HFFc6 (cell line): ENCODE data around the gene GPR180. TPM values are rescaled to one million over a fixed set of nuclear protein-coding genes. Genes with fewer than 3 reads are reported as not detected.

Source experiments
- DNase-seq: peaks from one replicate; pipeline ENCODE4 v3.0.0-alpha.2; 2018
- H3K27ac Mint-ChIP-seq: 2 replicates; pipeline ENCODE4 v1.8.0; 2020; ENCODE audit warnings: mild to moderate bottlenecking, mixed read lengths
- H3K27me3 Mint-ChIP-seq: 2 replicates; pipeline ENCODE4 v1.8.0; 2021; ENCODE audit warnings: mild to moderate bottlenecking, moderate library complexity, mixed read lengths; ENCODE audit not compliant: insufficient read depth
- H3K36me3 Mint-ChIP-seq: 2 replicates; pipeline ENCODE4 v1.8.0; 2021; ENCODE audit warnings: low read depth, mixed read lengths
- H3K4me1 Mint-ChIP-seq: 2 replicates; pipeline ENCODE4 v1.8.0; 2020; ENCODE audit warnings: low read depth, mixed read lengths
- H3K4me3 Mint-ChIP-seq: 2 replicates; pipeline ENCODE4 v1.8.0; 2020; ENCODE audit warnings: mild to moderate bottlenecking, moderate library complexity, mixed read lengths
- H3K9me3 Mint-ChIP-seq: 2 replicates; pipeline ENCODE4 v1.8.0; 2020; ENCODE audit warnings: mild to moderate bottlenecking, mixed read lengths
- total RNA-seq, 6 experiments: library from RNA; stranded (reverse); fragmentation: NEBNext Ultra II Directional; extraction: Animal tissue kit (Norgen Biotek cat#: 25700); gene quantifications; 2 replicates in 1 of 6; 3 replicates in 5 of 6; pipeline ENCODE4 v1.2.3, GENCODE V29; 2021
- TF ChIP-seq, protein P1 (sequence below): fragments of 200-600 bp; sonication (generic); IDR thresholded peaks from 2 replicates; pipeline ENCODE4 v1.5.0; 2021; ENCODE audit warnings: antibody characterized with exemption, mild to moderate bottlenecking

Gene GPR180
- total RNA-seq, 6 experiments from 2014 or later = 8.2 to 10.6 (median 9.1) TPM

DNA sequence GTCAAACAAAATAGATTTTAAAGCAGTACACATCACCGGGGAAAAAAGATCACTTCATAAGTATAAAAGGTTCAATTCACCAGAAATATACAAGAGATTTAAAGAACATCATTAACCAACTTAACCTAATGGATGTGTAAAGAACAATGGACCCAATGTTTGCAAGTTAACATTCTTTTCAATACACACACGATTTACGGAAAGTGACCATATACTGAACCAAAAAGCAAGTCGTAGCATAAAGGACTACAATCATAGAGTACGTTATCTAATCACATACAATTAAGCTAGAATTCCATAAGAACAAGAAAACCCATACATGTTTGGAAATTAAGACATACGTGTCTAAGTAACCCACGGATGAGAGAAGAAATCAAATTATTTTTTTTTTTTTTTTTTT, 15.3 kb upstream of the GPR180 start:
- Mint-ChIP-seq H3K9me3 (no peaks in the 10 kb centered on the region), H3K36me3 (peaks cover 28% of the 10 kb centered on the region), H3K27ac (no peak overlapping the region), H3K4me3 (no peak overlapping the region), H3K4me1 (peaks cover 15% of the 10 kb centered on the region), H3K27me3 (no peaks in the 10 kb centered on the region; the same call in 1 of the 2 replicates)
- TF ChIP-seq, protein P1, sequence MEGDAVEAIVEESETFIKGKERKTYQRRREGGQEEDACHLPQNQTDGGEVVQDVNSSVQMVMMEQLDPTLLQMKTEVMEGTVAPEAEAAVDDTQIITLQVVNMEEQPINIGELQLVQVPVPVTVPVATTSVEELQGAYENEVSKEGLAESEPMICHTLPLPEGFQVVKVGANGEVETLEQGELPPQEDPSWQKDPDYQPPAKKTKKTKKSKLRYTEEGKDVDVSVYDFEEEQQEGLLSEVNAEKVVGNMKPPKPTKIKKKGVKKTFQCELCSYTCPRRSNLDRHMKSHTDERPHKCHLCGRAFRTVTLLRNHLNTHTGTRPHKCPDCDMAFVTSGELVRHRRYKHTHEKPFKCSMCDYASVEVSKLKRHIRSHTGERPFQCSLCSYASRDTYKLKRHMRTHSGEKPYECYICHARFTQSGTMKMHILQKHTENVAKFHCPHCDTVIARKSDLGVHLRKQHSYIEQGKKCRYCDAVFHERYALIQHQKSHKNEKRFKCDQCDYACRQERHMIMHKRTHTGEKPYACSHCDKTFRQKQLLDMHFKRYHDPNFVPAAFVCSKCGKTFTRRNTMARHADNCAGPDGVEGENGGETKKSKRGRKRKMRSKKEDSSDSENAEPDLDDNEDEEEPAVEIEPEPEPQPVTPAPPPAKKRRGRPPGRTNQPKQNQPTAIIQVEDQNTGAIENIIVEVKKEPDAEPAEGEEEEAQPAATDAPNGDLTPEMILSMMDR = no peak
- no peak for DNase-seq

DNA sequence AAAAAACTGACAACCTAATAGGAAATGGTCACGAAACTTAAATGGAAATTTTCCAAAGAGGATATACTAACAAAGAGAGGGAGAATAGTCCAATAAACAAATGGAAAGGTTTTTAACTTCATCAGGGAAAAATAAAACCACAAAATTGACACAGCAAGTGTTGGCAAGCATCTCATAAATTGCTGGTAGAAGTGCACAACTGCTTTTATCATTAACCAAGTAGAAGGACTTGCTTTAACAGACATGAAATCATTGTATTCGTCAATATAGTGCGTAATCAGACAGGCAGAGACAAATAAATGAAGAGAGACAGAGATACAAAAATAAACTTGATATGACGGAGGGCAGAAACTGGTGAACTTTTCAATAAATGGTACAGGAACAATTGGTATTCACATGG, 13.1 kb upstream of the GPR180 start:
- Mint-ChIP-seq H3K27me3 (no peaks in the 10 kb centered on the region; the same call in 1 of the 2 replicates), H3K4me1 (peaks cover 12% of the 10 kb centered on the region), H3K27ac (no peak overlapping the region), H3K9me3 (no peaks in the 10 kb centered on the region), H3K4me3 (no peak overlapping the region), H3K36me3 (peaks cover 26% of the 10 kb centered on the region)
- no peak for DNase-seq
- TF ChIP-seq, protein P1 = no peak

DNA sequence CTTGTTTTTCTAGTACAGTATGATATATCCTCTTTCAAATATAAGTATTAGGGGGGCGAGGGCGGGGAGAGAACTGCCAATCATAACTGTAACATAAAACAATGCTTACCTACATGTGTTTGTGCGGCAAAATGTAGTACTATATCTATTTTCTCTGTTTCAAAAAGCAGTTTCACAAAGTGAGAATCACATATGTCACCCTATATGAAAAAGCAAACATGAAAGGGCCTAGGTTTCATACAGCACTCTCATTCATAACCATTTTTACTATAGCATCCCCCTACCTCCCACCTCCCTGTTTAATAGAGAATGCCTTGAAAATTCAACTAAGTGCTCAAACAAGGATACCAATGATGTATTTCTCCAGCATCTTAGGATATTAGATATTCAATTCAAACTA, 10.9 kb upstream of the GPR180 start:
- peaks cover 21% of the 10 kb centered on the region; the same call in 1 of the 2 replicates for H3K36me3 Mint-ChIP-seq
- TF ChIP-seq, protein P1 = no peak
- H3K27ac Mint-ChIP-seq = no peak overlapping the region
- no peak for DNase-seq
- H3K4me3 Mint-ChIP-seq = no peak overlapping the region
- H3K4me1 Mint-ChIP-seq = peaks cover 16% of the 10 kb centered on the region
- H3K27me3 Mint-ChIP-seq = no peaks in the 10 kb centered on the region; the same call in 1 of the 2 replicates
- no peaks in the 10 kb centered on the region for H3K9me3 Mint-ChIP-seq

DNA sequence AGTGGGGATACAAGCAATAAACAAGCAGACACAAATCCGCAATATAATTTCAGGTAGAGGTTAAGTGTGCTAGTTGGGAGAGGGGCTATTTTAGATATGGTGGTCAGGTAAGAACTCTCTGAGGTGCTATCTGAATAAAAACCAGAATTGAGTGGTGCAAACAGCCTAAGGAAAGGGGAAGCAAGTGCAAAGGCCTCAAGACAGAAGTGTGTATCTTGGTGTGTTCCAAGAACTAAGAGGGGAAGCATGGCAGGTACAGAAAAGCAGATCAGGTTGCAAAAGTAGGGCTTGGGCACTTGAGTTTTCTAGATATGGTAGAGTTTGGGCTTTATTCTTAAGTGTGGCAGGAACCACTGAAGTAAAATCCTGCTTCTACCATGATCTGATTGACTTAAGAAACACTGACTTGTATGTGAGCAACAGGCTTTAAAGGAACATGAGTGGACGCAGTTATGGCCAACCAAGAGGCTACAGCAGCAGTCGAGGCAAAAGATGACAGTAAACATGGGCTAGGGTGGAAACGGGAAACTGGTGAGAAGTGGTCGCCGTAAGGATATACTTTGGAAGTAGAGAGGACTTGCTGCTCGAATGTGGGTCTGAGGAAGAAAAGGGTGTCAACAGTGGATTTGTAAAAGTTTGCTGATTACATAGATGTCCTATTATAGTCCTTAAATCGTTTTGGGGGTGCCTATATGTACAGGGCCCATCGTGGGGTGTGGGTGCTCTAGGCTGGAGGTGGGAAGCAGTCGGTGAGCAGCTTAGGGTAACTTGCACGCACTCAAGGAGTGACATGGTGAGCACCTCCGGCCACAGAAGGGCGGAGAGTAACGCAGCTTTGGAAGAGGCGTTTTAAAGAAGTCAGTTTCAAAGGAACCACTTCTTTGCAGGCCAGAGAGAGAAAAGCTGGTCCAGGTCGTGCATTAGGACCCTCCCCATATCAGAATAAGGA, 6.4 kb upstream of the GPR180 start:
- H3K36me3 Mint-ChIP-seq = peaks cover 12% of the 10 kb centered on the region; the same call in 1 of the 2 replicates
- H3K9me3 Mint-ChIP-seq = no peaks in the 10 kb centered on the region
- H3K4me3 Mint-ChIP-seq = peak overlapping the region; percentile 93
- H3K4me1 Mint-ChIP-seq = peaks cover 34% of the 10 kb centered on the region
- TF ChIP-seq, protein P1 = no peak
- DNase-seq = no peak
- H3K27ac Mint-ChIP-seq = peak overlapping the region; percentile 78
- no peaks in the 10 kb centered on the region; the same call in 1 of the 2 replicates for H3K27me3 Mint-ChIP-seq

DNA sequence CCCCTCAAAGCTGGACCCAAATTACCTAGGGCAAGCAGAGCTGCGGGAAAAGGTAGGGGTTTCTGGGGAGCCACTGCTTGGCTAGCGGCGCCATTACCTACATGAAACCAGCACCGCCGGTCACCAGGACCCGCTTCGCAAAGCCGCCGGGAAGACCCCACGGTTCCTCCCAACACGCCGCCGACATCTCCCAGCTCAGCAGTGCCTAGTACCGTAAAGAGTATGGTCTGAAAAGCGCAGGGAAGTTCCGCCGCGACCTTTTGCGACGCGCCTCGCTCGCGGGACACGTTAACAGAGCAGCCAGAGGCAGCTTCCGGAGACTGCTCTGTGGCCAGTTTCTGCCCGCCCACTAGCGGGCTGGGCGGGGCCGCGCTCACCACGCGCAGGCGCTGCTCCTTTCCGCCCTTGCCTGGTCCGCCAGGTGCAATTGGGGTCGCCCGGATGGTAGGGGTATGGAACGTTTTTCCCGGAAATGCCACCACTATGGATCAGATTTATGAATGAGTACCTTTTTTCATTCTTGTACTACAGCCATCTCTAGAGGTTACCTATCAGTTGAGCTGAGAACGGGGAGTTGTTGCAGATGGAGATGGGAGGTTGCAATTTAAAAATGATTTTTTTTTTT, 5.6 kb upstream of the GPR180 start, which contains the start of gene TGDS:
Gene TGDS, minus strand, starts transcription at position 203 of the 625 bp plus-strand sequence. Its CDS starts 16 bp downstream, at position 187.
- no peaks in the 10 kb centered on the region; the same call in 1 of the 2 replicates for H3K27me3 Mint-ChIP-seq
- peaks cover 7% of the 10 kb centered on the region; the same call in 1 of the 2 replicates for H3K36me3 Mint-ChIP-seq
- DNase-seq = peak; percentile 95
- TF ChIP-seq, protein P1 = peak; percentile 16; the same call in 1 of the 2 replicates
- peaks cover 42% of the 10 kb centered on the region for H3K4me1 Mint-ChIP-seq
- H3K27ac Mint-ChIP-seq = peak within 1 kb of the TSS; percentile 78
- H3K4me3 Mint-ChIP-seq = peak within 1 kb of the TSS; percentile 93
- no peaks in the 10 kb centered on the region for H3K9me3 Mint-ChIP-seq
